Neural progenitor cell (in vitro differentiated cells): Measurements from ENCODE around the gene LAG3. TPM values are rescaled to one million over a fixed set of nuclear protein-coding genes. Genes with fewer than 3 reads are reported as not detected.
"Not testable (repeated sequence)": the region's sequence is repeated elsewhere in the genome, so short reads cannot be mapped to it uniquely, and the experiment has no call there.

Experiments
- DNase-seq: peaks from one replicate; pipeline ENCODE4 v3.0.0-alpha.2; 2016; ENCODE audit warnings: low spot score
- H2AFZ ChIP-seq: fragments of 200-600 bp; sonication (generic); replicated peaks from 2 replicates; pipeline ENCODE4 v1.6.1; 2016; ENCODE audit warnings: antibody characterized with exemption
- H3F3A ChIP-seq: fragments of 200-600 bp; sonication (generic); 2 replicates; pipeline ENCODE4 v1.6.1; 2016; ENCODE audit warnings: antibody characterized with exemption, low read depth
- H3K27ac ChIP-seq: fragments of 200-600 bp; sonication (generic); 2 replicates; pipeline ENCODE4 v1.5.1; 2016; ENCODE audit warnings: mild to moderate bottlenecking
- H3K27me3 ChIP-seq: fragments of 200-600 bp; sonication (generic); 2 replicates; pipeline ENCODE4 v1.6.1; 2016; ENCODE audit warnings: mild to moderate bottlenecking, moderate library complexity
- H3K36me3 ChIP-seq: fragments of 200-600 bp; sonication (generic); 2 replicates; pipeline ENCODE4 v1.5.1; 2016
- H3K4me1 ChIP-seq: fragments of 200-600 bp; sonication (generic); 2 replicates; pipeline ENCODE4 v1.6.1; 2016; ENCODE audit warnings: mixed run types
- H3K4me2 ChIP-seq: fragments of 200-600 bp; sonication (generic); 2 replicates; pipeline ENCODE4 v1.6.1; 2016
- H3K4me3 ChIP-seq: fragments of 200-600 bp; sonication (generic); 2 replicates; pipeline ENCODE4 v1.5.1; 2016
- H3K79me2 ChIP-seq: fragments of 200-600 bp; sonication (generic); 2 replicates; pipeline ENCODE4 v1.6.1; 2016; ENCODE audit warnings: low read depth
- H3K9ac ChIP-seq: fragments of 200-600 bp; sonication (generic); 2 replicates; pipeline ENCODE4 v1.6.1; 2016
- H3K9me3 ChIP-seq: fragments of 200-600 bp; sonication (generic); 2 replicates; pipeline ENCODE4 v1.5.1; 2016; ENCODE audit warnings: low read depth
- H4K20me1 ChIP-seq: fragments of 200-600 bp; sonication (generic); 2 replicates; pipeline ENCODE4 v1.6.1; 2016; ENCODE audit warnings: low read depth
- H3K27ac Mint-ChIP-seq: 3 replicates; pipeline ENCODE4 v1.8.0; 2021; ENCODE audit warnings: mixed read lengths
- H3K27me3 Mint-ChIP-seq: 2 replicates; pipeline ENCODE4 v1.8.0; 2022; ENCODE audit warnings: low read depth, mild to moderate bottlenecking, inconsistent platforms, moderate library complexity, mixed read lengths; ENCODE audit not compliant: insufficient read depth
- H3K36me3 Mint-ChIP-seq: 3 replicates; pipeline ENCODE4 v1.8.0; 2021; ENCODE audit warnings: mixed read lengths
- H3K4me1 Mint-ChIP-seq: 3 replicates; pipeline ENCODE4 v1.8.0; 2021; ENCODE audit warnings: mixed read lengths
- H3K4me3 Mint-ChIP-seq: 3 replicates; pipeline ENCODE4 v1.8.0; 2021; ENCODE audit warnings: mild to moderate bottlenecking, moderate library complexity, mixed read lengths
- H3K9me3 Mint-ChIP-seq: 3 replicates; pipeline ENCODE4 v1.8.0; 2020; ENCODE audit warnings: mixed read lengths
- EZH2 ChIP-seq: fragments of 200-600 bp; sonication (generic); IDR thresholded peaks from 2 replicates; pipeline ENCODE4 v1.6.1; 2017; ENCODE audit warnings: antibody characterized with exemption, mild to moderate bottlenecking, moderate library complexity
- EZH2phosphoT487 ChIP-seq: fragments of 200-600 bp; sonication (generic); IDR thresholded peaks from 2 replicates; pipeline ENCODE4 v1.6.1; 2017; ENCODE audit warnings: antibody characterized with exemption
- total RNA-seq: library from RNA; depleted of rRNA; stranded (reverse); fragments of >200 nt; gene quantifications from 2 replicates; pipeline ENCODE4 v1.2.3, GENCODE V29; 2015; ENCODE audit warnings: low replicate concordance
- TF ChIP-seq, protein P1 (sequence below): fragments of 200-600 bp; sonication (generic); IDR thresholded peaks from 2 replicates; pipeline ENCODE4 v1.5.1; 2017; ENCODE audit warnings: antibody characterized with exemption, mild to moderate bottlenecking

The LAG3 gene
- total RNA-seq, 1 donor from 2014 or later, result 0.45 TPM

DNA sequence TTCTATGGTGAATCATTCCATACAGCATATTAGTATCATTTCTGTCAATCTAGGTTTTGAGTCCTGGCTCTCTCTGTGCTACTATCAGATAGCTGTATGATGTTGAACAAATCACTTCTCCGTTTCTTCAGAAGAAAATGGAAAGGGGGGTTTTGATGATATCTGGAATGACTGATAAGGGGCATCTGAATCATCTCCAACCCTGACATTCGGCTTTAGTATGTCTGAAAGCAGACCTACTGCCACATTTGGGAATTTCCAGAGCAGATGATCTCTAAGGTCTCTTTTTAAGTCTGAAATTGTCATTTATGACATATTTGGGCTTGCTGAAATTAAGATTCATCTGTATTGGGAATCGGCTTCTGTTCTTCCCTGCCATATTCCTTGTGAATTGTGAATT lies 29.5 kb upstream of the LAG3 start:
- H3K27ac ChIP-seq, result no peak overlapping the region

DNA sequence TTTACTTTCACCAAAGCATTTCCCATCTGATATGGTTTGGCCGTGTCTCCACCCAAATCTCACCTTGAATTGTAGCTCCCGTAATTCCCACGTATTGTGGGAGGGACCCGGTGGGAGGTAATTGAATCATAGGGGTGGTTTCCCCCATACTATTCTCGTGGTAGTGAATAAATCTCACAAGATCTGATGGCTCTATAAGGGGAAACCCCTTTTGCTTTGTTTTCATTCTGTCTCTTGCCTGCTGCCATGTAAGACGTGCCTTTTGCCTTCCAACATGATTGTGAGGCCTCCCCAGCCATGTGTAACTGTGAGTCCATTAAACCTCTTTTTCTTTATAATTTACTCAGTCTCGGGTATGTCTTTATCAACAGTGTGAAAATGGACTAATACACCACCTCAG lies 29.0 kb upstream of the LAG3 start:
- not testable (repeated sequence) for H3K79me2 ChIP-seq, H3K36me3 ChIP-seq, H3K4me3 Mint-ChIP-seq, H3K4me1 ChIP-seq, H3K27me3 ChIP-seq, H3K9ac ChIP-seq, H2AFZ ChIP-seq, H3K27ac ChIP-seq, H3K4me2 ChIP-seq, H3K9me3 Mint-ChIP-seq, H3K4me3 ChIP-seq, H4K20me1 ChIP-seq, H3F3A ChIP-seq, DNase-seq, H3K27me3 Mint-ChIP-seq, H3K9me3 ChIP-seq
- Mint-ChIP-seq H3K4me1 (peaks cover 18% of the 10 kb centered on the region), H3K27ac (peak overlapping the region; percentile 2), H3K36me3 (peaks cover 24% of the 10 kb centered on the region)

More for the DNA sequence above, 29.5 kb upstream of the LAG3 start:
- Histone ChIP-seq H3F3A (peaks cover 7% of the 10 kb centered on the region), H2AFZ (no peak overlapping the region), H3K4me2 (no peak overlapping the region), H3K9me3 (no peaks in the 10 kb centered on the region), H3K27me3 (no peaks in the 10 kb centered on the region), H3K4me3 (no peak overlapping the region), H3K9ac (no peak overlapping the region), H3K79me2 (no peaks in the 10 kb centered on the region), H3K36me3 (no peaks in the 10 kb centered on the region), H3K4me1 (peaks cover 5% of the 10 kb centered on the region), H4K20me1 (no peaks in the 10 kb centered on the region)
- Mint-ChIP-seq H3K4me3 (no peak overlapping the region), H3K4me1 (peaks cover 18% of the 10 kb centered on the region), H3K36me3 (peaks cover 19% of the 10 kb centered on the region), H3K27me3 (peaks cover 4% of the 10 kb centered on the region), H3K27ac (no peak overlapping the region), H3K9me3 (no peaks in the 10 kb centered on the region)
- DNase-seq, result no peak
- TF ChIP-seq EZH2 (no peak), EZH2phosphoT487 (no peak)
- TF ChIP-seq, protein P1, sequence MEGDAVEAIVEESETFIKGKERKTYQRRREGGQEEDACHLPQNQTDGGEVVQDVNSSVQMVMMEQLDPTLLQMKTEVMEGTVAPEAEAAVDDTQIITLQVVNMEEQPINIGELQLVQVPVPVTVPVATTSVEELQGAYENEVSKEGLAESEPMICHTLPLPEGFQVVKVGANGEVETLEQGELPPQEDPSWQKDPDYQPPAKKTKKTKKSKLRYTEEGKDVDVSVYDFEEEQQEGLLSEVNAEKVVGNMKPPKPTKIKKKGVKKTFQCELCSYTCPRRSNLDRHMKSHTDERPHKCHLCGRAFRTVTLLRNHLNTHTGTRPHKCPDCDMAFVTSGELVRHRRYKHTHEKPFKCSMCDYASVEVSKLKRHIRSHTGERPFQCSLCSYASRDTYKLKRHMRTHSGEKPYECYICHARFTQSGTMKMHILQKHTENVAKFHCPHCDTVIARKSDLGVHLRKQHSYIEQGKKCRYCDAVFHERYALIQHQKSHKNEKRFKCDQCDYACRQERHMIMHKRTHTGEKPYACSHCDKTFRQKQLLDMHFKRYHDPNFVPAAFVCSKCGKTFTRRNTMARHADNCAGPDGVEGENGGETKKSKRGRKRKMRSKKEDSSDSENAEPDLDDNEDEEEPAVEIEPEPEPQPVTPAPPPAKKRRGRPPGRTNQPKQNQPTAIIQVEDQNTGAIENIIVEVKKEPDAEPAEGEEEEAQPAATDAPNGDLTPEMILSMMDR, result no peak

DNA sequence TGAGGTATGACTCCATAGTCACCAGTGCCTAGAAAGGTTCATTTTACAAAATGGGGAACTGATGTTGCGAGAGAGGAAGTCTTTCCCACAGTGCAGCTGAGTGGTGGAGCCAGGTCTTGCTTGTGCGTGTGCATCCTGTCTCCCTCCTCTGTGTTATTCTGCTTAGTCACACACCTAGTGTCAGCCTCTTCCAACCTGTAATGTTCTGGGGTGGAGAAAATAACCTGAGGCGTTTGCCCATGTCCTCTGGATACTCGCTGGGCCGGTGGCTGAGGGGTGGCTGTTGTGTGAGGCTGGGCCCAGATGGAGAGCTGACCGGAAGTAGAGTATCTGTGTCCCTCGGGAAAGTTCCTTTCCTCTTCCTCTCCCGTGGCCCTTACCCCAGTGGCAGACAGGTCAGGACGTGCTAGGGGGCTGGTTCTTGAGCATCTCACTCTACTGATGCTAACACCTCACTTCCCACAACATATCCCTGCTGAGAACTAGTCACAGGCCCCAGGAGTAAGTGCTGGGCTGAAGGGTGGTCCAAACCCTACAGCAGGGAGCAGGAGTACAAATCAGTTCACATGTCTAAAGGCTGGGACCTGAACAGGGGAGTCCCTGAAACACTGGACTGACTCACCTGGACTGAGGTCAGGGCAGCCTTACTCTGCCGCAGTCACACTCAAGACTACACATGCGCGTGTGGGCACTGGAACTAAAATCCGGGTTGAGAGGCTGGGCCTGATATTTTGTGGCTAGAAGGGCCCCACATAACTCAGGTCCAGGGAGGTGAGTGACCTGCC lies 26.4 kb upstream of the LAG3 start:
- no peaks in the 10 kb centered on the region for H3K36me3 ChIP-seq

More for the DNA sequence above, 26.4 kb upstream of the LAG3 start:
- H3K9me3 Mint-ChIP-seq, result no peaks in the 10 kb centered on the region
- H3K27me3 ChIP-seq, result no peaks in the 10 kb centered on the region
- no peak overlapping the region for H3K4me3 Mint-ChIP-seq
- H3F3A ChIP-seq, result peaks cover 9% of the 10 kb centered on the region
- peaks cover 29% of the 10 kb centered on the region for H3K36me3 Mint-ChIP-seq
- peaks cover 1% of the 10 kb centered on the region for H3K79me2 ChIP-seq
- peaks cover 5% of the 10 kb centered on the region for H3K4me1 ChIP-seq
- no peak for DNase-seq
- no peaks in the 10 kb centered on the region for H4K20me1 ChIP-seq
- H3K4me3 ChIP-seq, result no peak overlapping the region
- H3K27ac ChIP-seq, result no peak overlapping the region
- H3K9ac ChIP-seq, result no peak overlapping the region
- H3K27me3 Mint-ChIP-seq, result peaks cover 4% of the 10 kb centered on the region
- TF ChIP-seq EZH2phosphoT487 (no peak), EZH2 (no peak)
- TF ChIP-seq, protein P1, result no peak
- peaks cover 18% of the 10 kb centered on the region for H3K4me1 Mint-ChIP-seq
- peak overlapping the region; percentile 40 for H3K27ac Mint-ChIP-seq
- no peak overlapping the region for H3K4me2 ChIP-seq
- no peak overlapping the region for H2AFZ ChIP-seq
- no peaks in the 10 kb centered on the region for H3K9me3 ChIP-seq
